Effector CD4-positive, alpha-beta T cell (primary cell): ENCODE measurements around the gene MAP3K10.
A peak's percentile ranks its signal among the peaks of the same experiment; 100 is the strongest.
"Not testable (repeated sequence)": the region's sequence is repeated elsewhere in the genome, so short reads cannot be mapped to it uniquely, and the experiment has no call there.

Experiments used
- DNase-seq: peaks from one replicate; pipeline ENCODE4 v3.0.0-alpha.2; 2020

MAP3K10 gene

GRCh38 chr19:40217934-40218890 is 27.0 kb downstream of the MAP3K10 start, which contains the start of gene TTC9B:
Gene TTC9B, minus strand, starts transcription at chr19:40218384. Its CDS starts 3 bp downstream, at chr19:40218381.
- DNase-seq = peak; percentile 19

- DNase-seq = not testable (repeated sequence)
Measured at GRCh38 chr19:40219029-40219428, 27.8 kb downstream of the MAP3K10 start.

GRCh38 chr19:40219721-40220276 is 28.6 kb downstream of the MAP3K10 start:
- no peak for DNase-seq

GRCh38 chr19:40220674-40221073 is 29.4 kb downstream of the MAP3K10 start:
- no peak for DNase-seq

GRCh38 chr19:40221858-40222619 is 30.8 kb downstream of the MAP3K10 start:
- peak; percentile 67 for DNase-seq

GRCh38 chr19:40223135-40223822 is 32.1 kb downstream of the MAP3K10 start:
- DNase-seq = peak; percentile 14

GRCh38 chr19:40224342-40225150 is 33.3 kb downstream of the MAP3K10 start:
- no peak for DNase-seq

- no peak for DNase-seq
Measured at GRCh38 chr19:40225440-40226305, 34.4 kb downstream of the MAP3K10 start.

GRCh38 chr19:40228346-40228745 is 37.1 kb downstream of the MAP3K10 start:
- DNase-seq = no peak

GRCh38 chr19:40228863-40229262 is 37.6 kb downstream of the MAP3K10 start:
- no peak for DNase-seq

GRCh38 chr19:40229484-40229883 is 38.3 kb downstream of the MAP3K10 start:
- DNase-seq = no peak

GRCh38 chr19:40229926-40230417 is 38.7 kb downstream of the MAP3K10 start:
- no peak for DNase-seq

GRCh38 chr19:40231057-40231456 is 39.8 kb downstream of the MAP3K10 start:
- DNase-seq = no peak

- no peak for DNase-seq
Measured at GRCh38 chr19:40231544-40232424, 40.6 kb downstream of the MAP3K10 start.

GRCh38 chr19:40232479-40232878 is 41.3 kb downstream of the MAP3K10 start:
- DNase-seq = no peak

GRCh38 chr19:40232949-40233810 is 42.0 kb downstream of the MAP3K10 start:
- DNase-seq = no peak

GRCh38 chr19:40233811-40234389 is 42.7 kb downstream of the MAP3K10 start:
- no peak for DNase-seq
